Liver (tissue), 9 donors: ENCODE results near the gene TMEM86B. TPM values are rescaled to one million over a fixed set of nuclear protein-coding genes. Genes with fewer than 3 reads are reported as not detected.

Experiments used
- DNase-seq: peaks from one replicate; pipeline ENCODE4 v3.0.0-alpha.2; 2017; ENCODE audit warnings: low spot score
- H3K27ac ChIP-seq, 2 donors: one replicate each; pipeline ENCODE4 v1.7.0; 2013; ENCODE audit warnings: inconsistent platforms in 2 of 2, low read length in 2 of 2, control low read depth in 1 of 2, low read depth in 1 of 2, mild to moderate bottlenecking in 1 of 2
- H3K27me3 ChIP-seq, 4 donors: one replicate each; pipeline versions ENCODE4 v1.6.1 to v1.7.0; 2013; ENCODE audit warnings: low read length in 3 of 4, inconsistent platforms in 1 of 4, mild to moderate bottlenecking in 1 of 4, moderate library complexity in 1 of 4; ENCODE audit not compliant: control insufficient read depth in 4 of 4, insufficient read depth in 4 of 4
- H3K36me3 ChIP-seq, 4 donors: one replicate each; pipeline versions ENCODE4 v1.6.1 to v1.7.0; 2013; ENCODE audit warnings: low read length in 3 of 4, mild to moderate bottlenecking in 3 of 4, low read depth in 1 of 4, moderate library complexity in 1 of 4; ENCODE audit not compliant: control insufficient read depth in 4 of 4, insufficient read depth in 3 of 4
- H3K4me1 ChIP-seq, 4 donors: one replicate each; pipeline versions ENCODE4 v1.6.1 to v1.7.0; 2013; ENCODE audit warnings: low read length in 3 of 4, mild to moderate bottlenecking in 3 of 4, moderate library complexity in 1 of 4; ENCODE audit not compliant: control insufficient read depth in 4 of 4, insufficient read depth in 4 of 4
- H3K4me3 ChIP-seq, 3 donors: one replicate each; pipeline versions ENCODE4 v1.6.1 to v1.7.0; 2013; ENCODE audit warnings: low read length in 3 of 3, control low read depth in 1 of 3, low read depth in 1 of 3, mild to moderate bottlenecking in 1 of 3
- H3K9ac ChIP-seq, 2 donors: one replicate each; pipeline ENCODE4 v1.7.0; 2013; ENCODE audit warnings: low read length in 2 of 2, mild to moderate bottlenecking in 2 of 2, moderate library complexity in 2 of 2, control low read depth in 1 of 2, low read depth in 1 of 2
- H3K9me3 ChIP-seq, 4 donors: one replicate each; pipeline versions ENCODE4 v1.6.1 to v1.7.0; 2013; ENCODE audit warnings: low read length in 3 of 4; ENCODE audit not compliant: control insufficient read depth in 4 of 4
- ATF3 ChIP-seq: IDR thresholded peaks from 2 replicates; pipeline ENCODE4 v1.6.1; 2016; ENCODE audit warnings: antibody characterized with exemption
- EGR1 ChIP-seq, 2 donors: IDR thresholded peaks; 2 replicates each; pipeline ENCODE4 v1.6.1; 2016 to 2018; ENCODE audit warnings: antibody characterized with exemption in 2 of 2, low read depth in 2 of 2
- FOXA1 ChIP-seq: IDR thresholded peaks from 2 replicates; pipeline ENCODE4 v1.6.1; 2016; ENCODE audit warnings: antibody characterized with exemption
- FOXA2 ChIP-seq: IDR thresholded peaks from 2 replicates; pipeline ENCODE4 v1.6.1; 2016; ENCODE audit warnings: antibody characterized with exemption
- HNF4A ChIP-seq, 2 donors: conservative IDR thresholded peaks; 2 replicates each; pipeline ENCODE4 v1.6.1; 2016; ENCODE audit warnings: antibody characterized with exemption in 2 of 2, mild to moderate bottlenecking in 2 of 2
- JUND ChIP-seq, 2 donors: IDR thresholded peaks; 2 replicates each; pipeline ENCODE4 v1.6.1; 2016; ENCODE audit warnings: antibody characterized with exemption in 2 of 2
- NR2F2 ChIP-seq: IDR thresholded peaks from 2 replicates; pipeline ENCODE4 v1.6.1; 2016; ENCODE audit warnings: antibody characterized with exemption
- RAD21 ChIP-seq, 2 donors: IDR thresholded peaks; 2 replicates each; pipeline ENCODE4 v1.6.1; 2016; ENCODE audit warnings: antibody characterized with exemption in 2 of 2, mild to moderate bottlenecking in 2 of 2
- RXRA ChIP-seq, 2 donors: IDR thresholded peaks; 2 replicates each; pipeline ENCODE4 v1.6.1; 2017 to 2018; ENCODE audit warnings: antibody characterized with exemption in 2 of 2, mild to moderate bottlenecking in 1 of 2
- SP1 ChIP-seq: IDR thresholded peaks from 2 replicates; pipeline ENCODE4 v1.6.1; 2018; ENCODE audit warnings: antibody characterized with exemption, mild to moderate bottlenecking
- TAF1 ChIP-seq: conservative IDR thresholded peaks from 2 replicates; pipeline ENCODE4 v1.6.1; 2016; ENCODE audit warnings: antibody characterized with exemption, mild to moderate bottlenecking
- YY1 ChIP-seq: IDR thresholded peaks from 2 replicates; pipeline ENCODE4 v1.6.1; 2016; ENCODE audit warnings: antibody characterized with exemption, mild to moderate bottlenecking
- WGBS: extraction: QIAGEN DNeasy Blood & Tissue Kit; methylation state at CpG from one replicate; pipeline ENCODE4 v1.1.7; 2013; 5-methylcytosine and 5-hydroxymethylcytosine counted together
- polyA plus RNA-seq, 2 donors: library from polyadenylated mRNA; stranded (reverse) in 1 of 2; unstranded in 1 of 2; fragments of 200-250 nt in 1 of 2; fragments of >200 nt in 1 of 2; fragmentation: Nextera tagmentation in 1 of 2; extraction: Ambion mirVana in 1 of 2; gene quantifications; one replicate each; pipeline versions ENCODE4 v1.2.1 to v1.2.3, GENCODE V29; 2013 to 2015
- total RNA-seq, 2 donors: library from RNA; depleted of rRNA; stranded (reverse); fragments of >200 nt; gene quantifications; one replicate each; pipeline ENCODE4 v1.2.3, GENCODE V29; 2014
- TF ChIP-seq, protein P1 (sequence below): IDR thresholded peaks from 2 replicates; pipeline ENCODE4 v1.6.1; 2016; ENCODE audit warnings: antibody characterized with exemption, mild to moderate bottlenecking
- TF ChIP-seq, protein P2 (sequence below): fragments of 150-350 bp; IDR thresholded peaks from 2 replicates; pipeline ENCODE4 v1.5.1; 2017; ENCODE audit warnings: improper control_type of control experiment, low read depth, low read length; ENCODE audit not compliant: missing input control
- donor health status: healthy.
- donor health status: healthy.
- donor health status: healthy.
- donor health status: healthy.
- donor health status: healthy.

Gene TMEM86B
- total and polyA plus RNA-seq, 4 donors = 4.8 to 20.1 (median 16.6) TPM

DNA sequence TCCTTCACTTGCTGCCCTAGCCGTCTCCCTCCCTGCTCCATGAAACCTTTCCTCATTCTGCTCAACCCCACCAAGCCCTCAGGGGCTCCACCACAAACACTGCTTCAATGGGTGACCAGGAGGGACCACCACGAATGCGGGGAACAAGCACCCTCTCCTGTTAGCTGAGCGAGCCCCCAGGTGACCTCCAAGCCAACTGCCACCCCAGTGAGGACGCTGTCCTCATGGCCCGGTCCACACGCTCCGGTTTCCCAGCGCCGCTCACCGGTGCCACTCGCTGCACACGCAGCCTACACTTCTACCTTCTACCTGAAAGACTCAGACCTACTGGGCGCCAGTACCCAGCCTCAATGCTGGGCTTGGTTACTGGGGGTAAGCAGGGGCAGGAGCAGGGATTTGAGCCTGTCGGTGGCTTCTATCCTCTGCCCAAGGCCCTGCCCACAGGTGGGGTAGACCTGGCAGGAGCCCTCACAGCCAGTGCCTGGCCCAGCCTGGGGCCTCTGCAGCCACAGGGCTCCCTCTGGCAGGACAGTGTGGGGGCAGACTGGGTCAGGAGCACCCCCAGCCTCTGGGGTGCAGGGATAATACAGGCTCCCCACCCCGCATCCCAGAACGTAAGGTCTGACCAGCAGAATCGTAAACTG is 704 bp upstream of the TMEM86B start:
- Histone ChIP-seq H3K4me1 (peaks cover 5 to 29% (median 23%) of the 10 kb centered on the region in 4 donors), H3K9ac (no peak overlapping the region), H3K4me3 (no peak overlapping the region), H3K27me3 (no peaks in the 10 kb centered on the region), H3K9me3 (no peaks in the 10 kb centered on the region), H3K27ac (peak overlapping the region; percentile 20 to 81), H3K36me3 (peaks cover 8 to 32% (median 12%) of the 10 kb centered on the region in 4 donors)
- WGBS = 83% methylated on average over 18 of the region's 18 CpGs
- no peak for TF ChIP-seq TAF1
- no peak for TF ChIP-seq EGR1 (IDR thresholded peaks at IDR 0.05; ENCODE audit: low read depth in 2 of 2)
- no peak for TF ChIP-seq RXRA (IDR thresholded peaks at IDR 0.05)
- TF ChIP-seq, protein P1, sequence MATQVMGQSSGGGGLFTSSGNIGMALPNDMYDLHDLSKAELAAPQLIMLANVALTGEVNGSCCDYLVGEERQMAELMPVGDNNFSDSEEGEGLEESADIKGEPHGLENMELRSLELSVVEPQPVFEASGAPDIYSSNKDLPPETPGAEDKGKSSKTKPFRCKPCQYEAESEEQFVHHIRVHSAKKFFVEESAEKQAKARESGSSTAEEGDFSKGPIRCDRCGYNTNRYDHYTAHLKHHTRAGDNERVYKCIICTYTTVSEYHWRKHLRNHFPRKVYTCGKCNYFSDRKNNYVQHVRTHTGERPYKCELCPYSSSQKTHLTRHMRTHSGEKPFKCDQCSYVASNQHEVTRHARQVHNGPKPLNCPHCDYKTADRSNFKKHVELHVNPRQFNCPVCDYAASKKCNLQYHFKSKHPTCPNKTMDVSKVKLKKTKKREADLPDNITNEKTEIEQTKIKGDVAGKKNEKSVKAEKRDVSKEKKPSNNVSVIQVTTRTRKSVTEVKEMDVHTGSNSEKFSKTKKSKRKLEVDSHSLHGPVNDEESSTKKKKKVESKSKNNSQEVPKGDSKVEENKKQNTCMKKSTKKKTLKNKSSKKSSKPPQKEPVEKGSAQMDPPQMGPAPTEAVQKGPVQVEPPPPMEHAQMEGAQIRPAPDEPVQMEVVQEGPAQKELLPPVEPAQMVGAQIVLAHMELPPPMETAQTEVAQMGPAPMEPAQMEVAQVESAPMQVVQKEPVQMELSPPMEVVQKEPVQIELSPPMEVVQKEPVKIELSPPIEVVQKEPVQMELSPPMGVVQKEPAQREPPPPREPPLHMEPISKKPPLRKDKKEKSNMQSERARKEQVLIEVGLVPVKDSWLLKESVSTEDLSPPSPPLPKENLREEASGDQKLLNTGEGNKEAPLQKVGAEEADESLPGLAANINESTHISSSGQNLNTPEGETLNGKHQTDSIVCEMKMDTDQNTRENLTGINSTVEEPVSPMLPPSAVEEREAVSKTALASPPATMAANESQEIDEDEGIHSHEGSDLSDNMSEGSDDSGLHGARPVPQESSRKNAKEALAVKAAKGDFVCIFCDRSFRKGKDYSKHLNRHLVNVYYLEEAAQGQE = no peak
- TF ChIP-seq SP1 = no peak
- no peak for TF ChIP-seq FOXA2
- TF ChIP-seq JUND (IDR thresholded peaks at IDR 0.05) = no peak
- no peak for TF ChIP-seq RAD21 (IDR thresholded peaks at IDR 0.05)
- TF ChIP-seq FOXA1 = no peak
- TF ChIP-seq NR2F2 = no peak
- no peak for DNase-seq

GRCh38 chr19:55228015-55228391 is 560 bp downstream of the TMEM86B start:
- peak overlapping the region; percentile 52 to 81 for H3K27ac ChIP-seq
- 44% methylated on average over 17 of the region's 17 CpGs for WGBS
- H3K36me3 ChIP-seq = peaks cover 8 to 25% (median 11%) of the 10 kb centered on the region in 4 donors
- H3K9ac ChIP-seq = peak overlapping the region; percentile 9 to 62
- TF ChIP-seq YY1 = no peak
- TF ChIP-seq ATF3 = no peak
- no peak for TF ChIP-seq RAD21 (IDR thresholded peaks at IDR 0.05)
- TF ChIP-seq JUND (IDR thresholded peaks at IDR 0.05) = no peak
- TF ChIP-seq, protein P1 = no peak
- TF ChIP-seq, protein P2, sequence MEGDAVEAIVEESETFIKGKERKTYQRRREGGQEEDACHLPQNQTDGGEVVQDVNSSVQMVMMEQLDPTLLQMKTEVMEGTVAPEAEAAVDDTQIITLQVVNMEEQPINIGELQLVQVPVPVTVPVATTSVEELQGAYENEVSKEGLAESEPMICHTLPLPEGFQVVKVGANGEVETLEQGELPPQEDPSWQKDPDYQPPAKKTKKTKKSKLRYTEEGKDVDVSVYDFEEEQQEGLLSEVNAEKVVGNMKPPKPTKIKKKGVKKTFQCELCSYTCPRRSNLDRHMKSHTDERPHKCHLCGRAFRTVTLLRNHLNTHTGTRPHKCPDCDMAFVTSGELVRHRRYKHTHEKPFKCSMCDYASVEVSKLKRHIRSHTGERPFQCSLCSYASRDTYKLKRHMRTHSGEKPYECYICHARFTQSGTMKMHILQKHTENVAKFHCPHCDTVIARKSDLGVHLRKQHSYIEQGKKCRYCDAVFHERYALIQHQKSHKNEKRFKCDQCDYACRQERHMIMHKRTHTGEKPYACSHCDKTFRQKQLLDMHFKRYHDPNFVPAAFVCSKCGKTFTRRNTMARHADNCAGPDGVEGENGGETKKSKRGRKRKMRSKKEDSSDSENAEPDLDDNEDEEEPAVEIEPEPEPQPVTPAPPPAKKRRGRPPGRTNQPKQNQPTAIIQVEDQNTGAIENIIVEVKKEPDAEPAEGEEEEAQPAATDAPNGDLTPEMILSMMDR = no peak
- no peak for TF ChIP-seq HNF4A (conservative IDR thresholded peaks at IDR 0.05)
- H3K4me3 ChIP-seq = peak overlapping the region; percentile 26 to 42 (median 29)
- DNase-seq = peak; percentile 57
- H3K4me1 ChIP-seq = peaks cover 5 to 29% (median 23%) of the 10 kb centered on the region in 4 donors
- H3K9me3 ChIP-seq = no peaks in the 10 kb centered on the region
- H3K27me3 ChIP-seq = no peaks in the 10 kb centered on the region
